KMS-11 (cell line): ENCODE results near the gene FNBP1.

Experiments
- H2AFZ ChIP-seq: fragments of 200-600 bp; sonication (generic); 2 replicates; pipeline ENCODE4 v1.6.1; 2016; ENCODE audit warnings: antibody characterized with exemption, mixed run types, low read depth
- H3K27ac ChIP-seq: fragments of 200-600 bp; sonication (generic); 2 replicates; pipeline ENCODE4 v1.6.1; 2016; ENCODE audit warnings: mild to moderate bottlenecking, mixed run types
- H3K27me3 ChIP-seq: fragments of 200-600 bp; sonication (generic); 2 replicates; pipeline ENCODE4 v1.6.1; 2017; ENCODE audit warnings: mild to moderate bottlenecking, low read depth, mixed run types, moderate library complexity; ENCODE audit not compliant: insufficient read depth
- H3K36me3 ChIP-seq: fragments of 200-600 bp; sonication (generic); 2 replicates; pipeline ENCODE4 v1.6.1; 2017; ENCODE audit warnings: mild to moderate bottlenecking, mixed run types; ENCODE audit not compliant: insufficient read depth
- H3K4me1 ChIP-seq: fragments of 200-600 bp; sonication (generic); 2 replicates; pipeline ENCODE4 v1.6.1; 2016; ENCODE audit warnings: mild to moderate bottlenecking, low read depth, mixed run types; ENCODE audit not compliant: poor library complexity, severe bottlenecking
- H3K4me2 ChIP-seq: fragments of 200-600 bp; sonication (generic); 2 replicates; pipeline ENCODE4 v1.7.0; 2016; ENCODE audit warnings: mild to moderate bottlenecking, mixed run types
- H3K4me3 ChIP-seq: fragments of 200-600 bp; sonication (generic); IDR thresholded peaks from 2 replicates; pipeline ENCODE4 v1.6.1; 2017; ENCODE audit warnings: low read depth, low read length, mixed read lengths; ENCODE audit not compliant: insufficient read depth
- H3K79me2 ChIP-seq: fragments of 200-600 bp; sonication (generic); 2 replicates; pipeline ENCODE4 v1.6.1; 2016; ENCODE audit warnings: low read depth, mixed run types; ENCODE audit not compliant: insufficient read depth
- H3K9ac ChIP-seq: fragments of 200-600 bp; sonication (generic); 2 replicates; pipeline ENCODE4 v1.6.1; 2016; ENCODE audit warnings: mild to moderate bottlenecking, mixed run types
- H4K20me1 ChIP-seq: fragments of 200-600 bp; sonication (generic); 2 replicates; pipeline ENCODE4 v1.6.1; 2016; ENCODE audit warnings: mild to moderate bottlenecking, mixed run types; ENCODE audit not compliant: insufficient read depth
- CTCF ChIP-seq: fragments of 200-600 bp; sonication (generic); conservative IDR thresholded peaks from 2 replicates; pipeline ENCODE4 v1.6.1; 2017; ENCODE audit warnings: low read depth, mild to moderate bottlenecking, antibody characterized with exemption, low read length, moderate library complexity, mixed read lengths

FNBP1 gene

GRCh38 chr9:129962889-129963703 lies 79.9 kb downstream of the FNBP1 start:
- H2AFZ ChIP-seq = no peak overlapping the region; the same call in 1 of the 2 replicates
- H3K27ac ChIP-seq = peak overlapping the region; percentile 3; the same call in 1 of the 2 replicates
- peak overlapping the region; percentile 7; the same call in 1 of the 2 replicates for H3K9ac ChIP-seq
- H3K27me3 ChIP-seq = no peaks in the 10 kb centered on the region
- H3K36me3 ChIP-seq = no peaks in the 10 kb centered on the region
- no peak for TF ChIP-seq CTCF
- no peak overlapping the region for H3K4me3 ChIP-seq
- H3K4me1 ChIP-seq = peaks cover 24% of the 10 kb centered on the region
- H3K79me2 ChIP-seq = no peaks in the 10 kb centered on the region
- H4K20me1 ChIP-seq = peaks cover 5% of the 10 kb centered on the region; the same call in 1 of the 2 replicates
- H3K4me2 ChIP-seq = peak overlapping the region; percentile 79

- H3K9ac ChIP-seq = peak overlapping the region; percentile 7; the same call in 1 of the 2 replicates
- no peak for TF ChIP-seq CTCF
- H2AFZ ChIP-seq = no peak overlapping the region; the same call in 1 of the 2 replicates
- peaks cover 24% of the 10 kb centered on the region for H3K4me1 ChIP-seq
- H3K4me2 ChIP-seq = peak overlapping the region; percentile 79
- H3K4me3 ChIP-seq = no peak overlapping the region
- no peaks in the 10 kb centered on the region for H3K79me2 ChIP-seq
- H3K27ac ChIP-seq = peak overlapping the region; percentile 3; the same call in 1 of the 2 replicates
- no peaks in the 10 kb centered on the region for H3K27me3 ChIP-seq
- peaks cover 5% of the 10 kb centered on the region; the same call in 1 of the 2 replicates for H4K20me1 ChIP-seq
- H3K36me3 ChIP-seq = 0 out of 2 replicates have a peak, but pooled peaks cover 2% of the 10 kb centered on the region
Measured at GRCh38 chr9:129962451-129962864, 80.5 kb downstream of the FNBP1 start.

- no peak overlapping the region for H2AFZ ChIP-seq
- H3K4me2 ChIP-seq = no peak overlapping the region
- H3K79me2 ChIP-seq = no peaks in the 10 kb centered on the region
- no peaks in the 10 kb centered on the region for H3K27me3 ChIP-seq
- no peaks in the 10 kb centered on the region for H4K20me1 ChIP-seq
- H3K4me1 ChIP-seq = peaks cover 30% of the 10 kb centered on the region
- no peak overlapping the region for H3K27ac ChIP-seq
- H3K9ac ChIP-seq = no peak overlapping the region
- 0 out of 2 replicates have a peak, but pooled peaks cover 6% of the 10 kb centered on the region for H3K36me3 ChIP-seq
- no peak overlapping the region for H3K4me3 ChIP-seq
- TF ChIP-seq CTCF = no peak
Measured at GRCh38 chr9:129958796-129959195, 84.2 kb downstream of the FNBP1 start.

- Histone ChIP-seq H3K4me2 (peak overlapping the region; percentile 15; the same call in 1 of the 2 replicates), H3K27ac (no peak overlapping the region), H3K4me1 (peaks cover 14% of the 10 kb centered on the region), H3K9ac (no peak overlapping the region), H3K79me2 (no peaks in the 10 kb centered on the region), H2AFZ (no peak overlapping the region), H3K36me3 (0 out of 2 replicates have a peak, but pooled peaks cover 6% of the 10 kb centered on the region), H4K20me1 (no peaks in the 10 kb centered on the region), H3K27me3 (no peaks in the 10 kb centered on the region), H3K4me3 (no peak overlapping the region)
- no peak for TF ChIP-seq CTCF
Measured at GRCh38 chr9:129954868-129955550, 88.0 kb downstream of the FNBP1 start.
